ENCODE data around the gene GNPDA1. TPM values are rescaled to one million over a fixed set of nuclear protein-coding genes. Genes with fewer than 3 reads are reported as not detected.

Gene GNPDA1
- total RNA-seq, 4 donors from 2014 or later = 28.6 to 37.0 (median 33.2) TPM

GRCh38 chr5:141961466-141961865 lies 51.4 kb downstream of the GNPDA1 start:
- no peak for TF ChIP-seq CTCF (IDR thresholded peaks at IDR 0.05)
- DNase-seq (ENCODE audit: low spot score) (no peak), ATAC-seq (ENCODE audit: low FRiP score) (no peak)

- ATAC-seq (ENCODE audit: low FRiP score) (peak; percentile 70), DNase-seq (ENCODE audit: low spot score) (peak; percentile 67)
- TF ChIP-seq CTCF (IDR thresholded peaks at IDR 0.05) = peak in 2 of 3 donors; percentile 47 to 59
These were observed 52.1 kb downstream of the GNPDA1 start for GRCh38 chr5:141960449-141961323.

DNA sequence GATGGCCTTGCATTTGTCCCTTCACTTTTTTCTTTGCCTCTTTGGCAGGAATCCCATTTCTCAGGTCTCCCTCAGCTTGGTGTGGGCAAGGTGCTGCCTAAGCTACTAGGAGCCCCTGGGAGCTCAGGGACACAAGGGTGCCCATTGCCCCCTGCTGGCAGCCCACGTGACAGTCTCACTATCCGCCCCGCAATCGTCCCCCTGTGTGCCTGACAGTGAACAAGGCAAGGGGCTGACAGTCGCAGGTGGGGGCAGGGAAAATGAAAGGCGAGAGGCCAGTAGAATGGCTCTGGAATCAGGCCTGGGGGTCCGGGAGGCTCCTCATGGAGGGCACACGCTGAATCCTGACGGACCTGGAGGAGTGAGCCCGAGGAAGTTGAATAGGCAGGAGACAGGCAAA lies 52.8 kb downstream of the GNPDA1 start:
- DNase-seq (ENCODE audit: low spot score) (no peak), ATAC-seq (ENCODE audit: low FRiP score) (no peak)
- TF ChIP-seq CTCF (IDR thresholded peaks at IDR 0.05) = no peak

DNA sequence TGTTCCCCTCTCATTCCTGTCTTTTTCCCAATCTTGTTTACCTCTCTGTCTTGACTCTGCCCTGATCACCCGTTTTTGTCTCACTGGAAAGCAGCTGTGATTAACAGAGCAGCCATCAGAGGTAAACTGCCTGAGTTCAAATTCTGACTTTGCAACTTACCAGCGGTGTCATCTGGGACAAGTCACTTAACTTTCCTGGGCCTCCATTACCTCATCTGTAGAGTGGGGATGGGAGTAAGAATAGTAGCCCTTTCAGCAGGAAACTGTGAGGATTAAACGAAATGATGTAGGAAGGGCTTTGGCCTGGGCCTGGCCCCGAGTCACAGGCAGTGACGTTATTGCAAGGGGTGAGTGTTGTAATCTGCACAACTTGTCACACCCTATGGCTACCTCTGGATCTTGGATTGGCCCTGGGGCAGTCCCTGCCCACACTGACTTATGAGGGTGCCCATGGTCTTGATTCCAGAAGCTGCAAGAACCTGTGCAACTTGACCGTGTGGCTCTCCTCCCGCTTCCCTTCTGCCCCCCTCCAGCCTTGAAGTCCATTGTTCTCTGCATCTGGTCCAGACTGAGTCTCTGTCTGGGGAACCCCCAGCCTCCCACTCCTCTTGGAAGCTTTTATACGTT lies 54.2 kb downstream of the GNPDA1 start:
- no peak for ATAC-seq (ENCODE audit: low FRiP score)
- TF ChIP-seq CTCF (IDR thresholded peaks at IDR 0.05) = no peak
- no peak for DNase-seq (ENCODE audit: low spot score)

GRCh38 chr5:141958113-141958512 lies 54.7 kb downstream of the GNPDA1 start, which contains the start of gene PCDH12:
TSS of gene PCDH12 (minus strand) at chr5:141958202. CDS start at chr5:141957851, 351 bp downstream.
- peak; percentile 17 for ATAC-seq (ENCODE audit: low FRiP score)
- DNase-seq (ENCODE audit: low spot score) = no peak
- TF ChIP-seq CTCF (IDR thresholded peaks at IDR 0.05) = no peak

DNA sequence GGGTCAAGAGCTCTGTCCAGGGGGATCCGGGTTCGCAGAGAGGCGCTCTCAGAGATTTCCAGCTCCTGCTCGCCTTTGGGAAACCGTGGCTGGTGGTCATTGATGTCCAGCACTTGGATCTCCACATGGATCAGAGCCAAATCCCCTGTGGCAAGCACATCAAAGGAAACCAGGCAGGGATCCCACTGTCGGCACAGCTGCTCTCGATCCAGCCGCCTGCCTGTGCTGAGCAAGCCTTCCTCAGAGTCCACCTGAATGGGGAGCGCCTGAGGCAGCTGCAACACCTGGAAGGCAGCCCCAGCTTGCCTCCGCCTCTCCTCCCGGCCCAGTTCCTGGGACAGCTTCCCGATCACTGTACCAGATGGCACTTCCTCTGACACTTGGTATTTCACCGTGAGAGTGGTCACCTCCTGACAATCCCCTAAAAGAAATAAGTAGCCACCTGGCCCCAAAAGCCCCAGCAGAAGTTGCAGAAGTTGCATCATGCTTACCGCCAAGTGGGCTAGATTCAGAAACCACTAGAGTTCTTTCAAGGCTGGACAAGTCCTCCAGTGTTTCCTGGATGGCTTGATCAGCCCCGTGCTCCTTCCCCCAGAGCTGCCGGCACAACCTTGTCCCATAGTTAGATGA lies 55.3 kb downstream of the GNPDA1 start:
- no peak for DNase-seq (ENCODE audit: low spot score)
- no peak for ATAC-seq (ENCODE audit: low FRiP score)
- TF ChIP-seq CTCF (IDR thresholded peaks at IDR 0.05) = no peak
